IMR-90 (cell line): ENCODE measurements around the gene PCIF1. TPM values are rescaled to one million over a fixed set of nuclear protein-coding genes. Genes with fewer than 3 reads are reported as not detected.

ENCODE experiments used
- ATAC-seq: fragments of 200-7000 bp; cut with Tn5 transposase; 2 replicates; pipeline ENCODE4 v1.9.1; 2020; ENCODE audit warnings: low read depth, mild to moderate bottlenecking, moderate library complexity
- BruUV-seq: library from RNA; stranded (reverse); fragments of 400-500 nt; replicated peaks from 2 replicates; lab custom pipeline; 2021; lab: Mats Ljungman, UMichigan
- CTCF ChIA-PET: fragments of 300-600 bp; formaldehyde crosslinking; extraction: SDS; loops from one replicate; lab custom pipeline; 2021; ENCODE audit warnings: antibody characterized with exemption; lab: Yijun Ruan, JAX
- POLR2A ChIA-PET: fragments of 300-600 bp; sonication (Branson Sonifier 250); formaldehyde crosslinking; loops from one replicate; lab custom pipeline; 2022; ENCODE audit warnings: antibody characterized with exemption; ENCODE audit not compliant: unreplicated experiment; lab: Charles Lee
- DNase-seq: peaks from one replicate; pipeline ENCODE4 v3.0.0; 2013
- H2AFZ ChIP-seq: replicated peaks from 2 replicates; pipeline ENCODE3; 2013; ENCODE audit warnings: low read length, mild to moderate bottlenecking; ENCODE audit not compliant: poor library complexity
- H2AK5ac ChIP-seq: 2 replicates; pipeline ENCODE4 v1.6.1; 2013; ENCODE audit warnings: low read depth, low read length, inconsistent platforms
- H2AK9ac ChIP-seq: replicated peaks from 2 replicates; pipeline ENCODE3; 2013; ENCODE audit warnings: mild to moderate bottlenecking, low read depth, low read length, moderate library complexity; ENCODE audit not compliant: poor library complexity
- H2BK120ac ChIP-seq: 2 replicates; pipeline ENCODE4 v1.6.1; 2013; ENCODE audit warnings: low read depth, low read length, inconsistent platforms
- H2BK15ac ChIP-seq: 3 replicates; pipeline ENCODE4 v1.6.1; 2013; ENCODE audit warnings: low read depth, low read length, inconsistent platforms
- H2BK20ac ChIP-seq: 2 replicates; pipeline ENCODE4 v1.6.1; 2013; ENCODE audit warnings: low read depth, mild to moderate bottlenecking, inconsistent platforms, low read length, moderate library complexity
- H2BK5ac ChIP-seq: 2 replicates; pipeline ENCODE4 v1.6.1; 2013; ENCODE audit warnings: mild to moderate bottlenecking, low read depth, low read length, inconsistent platforms; ENCODE audit not compliant: poor library complexity, severe bottlenecking
- H3K14ac ChIP-seq: replicated peaks from 2 replicates; pipeline ENCODE4 v1.6.1; 2013; ENCODE audit warnings: low read depth, low read length, inconsistent platforms
- H3K18ac ChIP-seq: 2 replicates; pipeline ENCODE4 v1.6.1; 2013; ENCODE audit warnings: low read depth, low read length, control low read depth
- H3K23ac ChIP-seq: 2 replicates; pipeline ENCODE4 v1.6.1; 2013; ENCODE audit warnings: low read depth, low read length, inconsistent platforms
- H3K27ac ChIP-seq: 2 replicates; pipeline ENCODE4 v1.5.1; 2013; ENCODE audit warnings: mild to moderate bottlenecking, control low read depth, low read length; ENCODE audit not compliant: insufficient read depth
- H3K27me3 ChIP-seq: 2 replicates; pipeline ENCODE4 v1.6.1; 2013; ENCODE audit warnings: low read length; ENCODE audit not compliant: control insufficient read depth, insufficient read depth
- H3K36me3 ChIP-seq: 2 replicates; pipeline ENCODE4 v1.6.1; 2013; ENCODE audit warnings: low read length, mixed read lengths; ENCODE audit not compliant: control insufficient read depth, insufficient read depth
- H3K4ac ChIP-seq: 2 replicates; pipeline ENCODE4 v1.6.1; 2013; ENCODE audit warnings: low read depth, low read length, inconsistent platforms
- H3K4me1 ChIP-seq: 2 replicates; pipeline ENCODE4 v1.6.1; 2013; ENCODE audit warnings: low read length, mixed read lengths; ENCODE audit not compliant: control insufficient read depth, insufficient read depth
- H3K4me2 ChIP-seq: 2 replicates; pipeline ENCODE4 v1.6.1; 2013; ENCODE audit warnings: low read depth, mild to moderate bottlenecking, control low read depth, low read length, moderate library complexity
- H3K4me3 ChIP-seq: 2 replicates; pipeline ENCODE4 v1.5.1; 2013; ENCODE audit warnings: low read depth, mild to moderate bottlenecking, control low read depth, low read length, moderate library complexity; ENCODE audit not compliant: insufficient read depth
- H3K56ac ChIP-seq: 2 replicates; pipeline ENCODE4 v1.6.1; 2013; ENCODE audit warnings: low read length, inconsistent platforms; ENCODE audit not compliant: insufficient read depth; ENCODE audit errors: extremely low read depth
- H3K79me1 ChIP-seq, 2 experiments: 2 replicates each; pipeline ENCODE4 v1.6.1; 2013; ENCODE audit warnings: low read length in 2 of 2, inconsistent platforms in 1 of 2, low read depth in 1 of 2
- H3K9ac ChIP-seq: 2 replicates; pipeline ENCODE4 v1.6.1; 2013; ENCODE audit warnings: low read depth, low read length, control low read depth
- H3K9me1 ChIP-seq: 2 replicates; pipeline ENCODE4 v1.6.1; 2013; ENCODE audit warnings: low read length, inconsistent platforms; ENCODE audit not compliant: insufficient read depth
- H3K9me3 ChIP-seq: 2 replicates; pipeline ENCODE4 v1.6.1; 2013; ENCODE audit warnings: low read length; ENCODE audit not compliant: control insufficient read depth, insufficient read depth
- H4K20me1 ChIP-seq: 2 replicates; pipeline ENCODE4 v1.6.1; 2013; ENCODE audit warnings: low read length, inconsistent platforms; ENCODE audit not compliant: insufficient read depth
- H4K5ac ChIP-seq: 2 replicates; pipeline ENCODE4 v1.6.1; 2013; ENCODE audit warnings: mild to moderate bottlenecking, low read depth, low read length, control low read depth
- H4K8ac ChIP-seq, 2 experiments: 2 replicates each; pipeline ENCODE4 v1.6.1; 2013; ENCODE audit warnings: low read depth in 2 of 2, low read length in 2 of 2, control low read depth in 1 of 2, inconsistent platforms in 1 of 2
- H4K91ac ChIP-seq: 2 replicates; pipeline ENCODE4 v1.6.1; 2013; ENCODE audit warnings: low read depth, low read length, inconsistent platforms; ENCODE audit not compliant: insufficient read depth
- CEBPB ChIP-seq: IDR thresholded peaks from 2 replicates; pipeline ENCODE4 v1.6.1; 2012; ENCODE audit warnings: low read depth, low read length, improper control_type of control experiment
- MAZ ChIP-seq: IDR thresholded peaks from 2 replicates; pipeline ENCODE4 v1.6.1; 2012; ENCODE audit warnings: low read depth, mild to moderate bottlenecking, low read length, improper control_type of control experiment, moderate library complexity, borderline replicate concordance
- MXI1 ChIP-seq: IDR thresholded peaks from 2 replicates; pipeline ENCODE4 v1.6.1; 2012; ENCODE audit warnings: low read depth, mild to moderate bottlenecking, low read length, moderate library complexity, borderline replicate concordance
- POLR2A ChIP-seq: IDR thresholded peaks from 2 replicates; pipeline ENCODE4 v1.6.1; 2012; ENCODE audit warnings: mild to moderate bottlenecking, low read depth, low read length
- SMC3 ChIP-seq: fragments of 150-350 bp; IDR thresholded peaks from 2 replicates; pipeline ENCODE4 v1.6.1; 2016; ENCODE audit warnings: low read depth, mild to moderate bottlenecking, antibody characterized with exemption, low read length, moderate library complexity
- WGBS, 2 experiments: methylation state at CpG; one replicate each; pipeline versions ENCODE4 v1.1.5 to v1.1.7; 2013; ENCODE audit warnings: missing lambda C conversion rate in 2 of 2; ENCODE audit not compliant: insufficient read length in 1 of 2; ENCODE audit errors: extremely low coverage in 2 of 2; 5-methylcytosine and 5-hydroxymethylcytosine counted together
- dilution Hi-C: fragments of 300-500 bp; cut with HindIII; formaldehyde crosslinking; loops from one replicate; pipeline ENCODE4 v1.14.3; 2018; ENCODE audit warnings: low sequenced_read_pairs; ENCODE audit not compliant: unreplicated experiment
- in situ Hi-C: fragments of 300-500 bp; cut with MboI; formaldehyde crosslinking; loops from 3 replicates; pipeline ENCODE4 v1.14.3; 2019; ENCODE audit warnings: low sequenced_read_pairs, inconsistent platforms, mixed read lengths
- intact Hi-C: fragments of 100-400 bp; cut with micrococcal nuclease; formaldehyde crosslinking; loops from 2 replicates; pipeline ENCODE4 v1.10.0; 2022
- polyA plus RNA-seq, 3 experiments: library from polyadenylated mRNA; depleted of rRNA; stranded (reverse); fragments of >200 nt; gene quantifications; 2 replicates each; pipeline ENCODE4 v1.2.3, GENCODE V29; 2012; ENCODE audit warnings: low replicate concordance in 1 of 3
- total RNA-seq: library from RNA; depleted of rRNA; stranded (reverse); fragments of >200 nt; gene quantifications from 2 replicates; pipeline ENCODE4 v1.2.3, GENCODE V29; 2012
- TF ChIP-seq, protein P1 (sequence below): fragments of 150-350 bp; IDR thresholded peaks from 2 replicates; pipeline ENCODE4 v1.6.1; 2017; ENCODE audit warnings: mild to moderate bottlenecking, antibody characterized with exemption, low read length, low read depth

The PCIF1 gene
- total and polyA plus RNA-seq, 2 of the 4 experiments (the other 2 are of a cell fraction) = 5.4 to 18.3 TPM

DNA sequence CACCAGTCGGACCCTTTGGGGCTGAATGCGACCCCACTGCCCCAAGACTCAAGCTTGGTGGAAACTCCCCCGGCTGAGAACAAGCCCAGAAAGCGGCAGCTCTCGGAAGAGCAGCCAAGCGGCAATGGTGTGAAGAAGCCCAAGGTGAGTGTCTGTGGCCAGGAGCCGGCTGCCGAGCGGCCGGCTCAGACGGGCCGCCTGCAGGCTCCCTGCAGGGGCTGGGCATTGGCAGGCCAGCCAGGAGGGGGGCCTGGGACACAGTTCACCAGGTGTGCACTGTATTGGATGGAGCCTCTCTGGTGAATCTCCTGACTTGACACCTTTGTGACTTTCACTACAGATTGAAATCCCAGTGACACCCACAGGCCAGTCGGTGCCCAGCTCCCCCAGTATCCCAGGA lies 6.0 kb downstream of the PCIF1 start:
- Histone ChIP-seq H4K5ac (no peak overlapping the region), H3K4me2 (no peak overlapping the region), H3K14ac (no peak overlapping the region), H3K18ac (no peak overlapping the region), H2AFZ (no peak overlapping the region), H2BK20ac (no peak overlapping the region), H3K23ac (no peak overlapping the region), H3K56ac (no peak overlapping the region), H2AK5ac (no peak overlapping the region), H2AK9ac (peak overlapping the region; percentile 33), H3K79me1 (peaks cover 19 to 37% of the 10 kb centered on the region in 2 experiments), H3K9ac (no peak overlapping the region), H3K9me1 (0 out of 2 replicates have a peak, but pooled peaks cover 3% of the 10 kb centered on the region), H3K4me3 (no peak overlapping the region), H3K4ac (no peak overlapping the region), H2BK5ac (no peak overlapping the region), H3K36me3 (peaks cover 61% of the 10 kb centered on the region), H3K27ac (no peak overlapping the region), H3K27me3 (no peaks in the 10 kb centered on the region), H4K20me1 (peaks cover 3% of the 10 kb centered on the region; the same call in 1 of the 2 replicates), H2BK15ac (no peak overlapping the region), H4K8ac (no peak overlapping the region), H3K9me3 (no peaks in the 10 kb centered on the region), H2BK120ac (no peak overlapping the region), H3K4me1 (peaks cover 3% of the 10 kb centered on the region; the same call in 1 of the 2 replicates), H4K91ac (no peak overlapping the region)
- DNase-seq = no peak
- ChIA-PET POLR2A (interaction anchor here (1.0 kb wide), 1 partner anchor 106 kb away, joined by 3 read pairs; no protein-coding TSS in a partner anchor), CTCF (no interaction called here)
- in situ Hi-C loops (no loop called here), dilution Hi-C loops (no loop called here), intact Hi-C loops (no loop called here)
- ATAC-seq = no peak
- no TSS peak for BruUV-seq
- 100% methylated on average over 2 of the region's 13 CpGs; no CpG with 5 or more reads in 1 of the 2 experiments for WGBS, 2 experiments
- TF ChIP-seq, protein P1, sequence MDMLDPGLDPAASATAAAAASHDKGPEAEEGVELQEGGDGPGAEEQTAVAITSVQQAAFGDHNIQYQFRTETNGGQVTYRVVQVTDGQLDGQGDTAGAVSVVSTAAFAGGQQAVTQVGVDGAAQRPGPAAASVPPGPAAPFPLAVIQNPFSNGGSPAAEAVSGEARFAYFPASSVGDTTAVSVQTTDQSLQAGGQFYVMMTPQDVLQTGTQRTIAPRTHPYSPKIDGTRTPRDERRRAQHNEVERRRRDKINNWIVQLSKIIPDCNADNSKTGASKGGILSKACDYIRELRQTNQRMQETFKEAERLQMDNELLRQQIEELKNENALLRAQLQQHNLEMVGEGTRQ = no peak
- TF ChIP-seq SMC3 = no peak
- no peak for TF ChIP-seq POLR2A
- no peak for TF ChIP-seq MXI1
- no peak for TF ChIP-seq CEBPB
- TF ChIP-seq MAZ = no peak
